NCI-H2227 treated with DMSO at 0.1 percent for 48 hours (cell line): Measurements from ENCODE around the gene TOR4A.

Experiments
- DNase-seq: peaks from one replicate; lab custom pipeline; 2025; lab: John Stamatoyannopoulos, UW

Gene TOR4A

GRCh38 chr9:137253717-137254623 lies 23.6 kb upstream of the TOR4A start:
- DNase-seq = no peak

GRCh38 chr9:137254624-137255447 lies 22.7 kb upstream of the TOR4A start, which contains the start of gene NELFB:
Gene NELFB (plus strand): TSS chr9:137255327.
- DNase-seq = peak; percentile 52

DNA sequence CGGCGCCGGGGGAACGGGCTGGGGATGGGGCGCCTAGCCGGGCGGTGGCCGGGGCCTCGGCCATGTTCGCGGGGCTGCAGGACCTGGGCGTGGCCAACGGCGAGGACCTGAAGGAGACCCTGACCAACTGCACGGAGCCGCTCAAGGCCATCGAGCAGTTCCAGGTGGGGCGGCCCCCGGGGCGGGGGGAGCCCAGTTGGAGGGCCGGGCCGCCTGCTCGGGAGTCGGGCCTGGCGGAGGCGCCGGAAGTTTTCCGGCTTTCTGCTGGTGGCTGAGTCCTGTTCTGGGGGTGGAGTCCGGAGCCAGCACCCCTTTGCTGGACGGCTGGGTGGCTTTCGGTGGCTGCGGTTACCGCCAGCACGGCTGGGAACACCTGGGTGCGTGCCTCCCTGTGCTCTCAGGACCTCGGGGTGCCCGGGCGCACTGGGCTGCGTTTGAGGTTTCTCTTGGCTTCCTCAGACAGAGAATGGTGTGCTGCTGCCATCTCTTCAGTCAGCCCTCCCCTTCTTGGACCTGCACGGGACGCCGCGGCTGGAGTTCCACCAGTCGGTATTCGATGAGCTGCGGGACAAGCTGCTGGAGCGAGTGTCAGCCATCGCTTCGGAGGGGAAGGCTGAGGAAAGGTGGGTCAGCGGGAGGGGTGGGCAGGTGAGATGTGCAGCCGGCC lies 21.9 kb upstream of the TOR4A start:
- DNase-seq = no peak

DNA sequence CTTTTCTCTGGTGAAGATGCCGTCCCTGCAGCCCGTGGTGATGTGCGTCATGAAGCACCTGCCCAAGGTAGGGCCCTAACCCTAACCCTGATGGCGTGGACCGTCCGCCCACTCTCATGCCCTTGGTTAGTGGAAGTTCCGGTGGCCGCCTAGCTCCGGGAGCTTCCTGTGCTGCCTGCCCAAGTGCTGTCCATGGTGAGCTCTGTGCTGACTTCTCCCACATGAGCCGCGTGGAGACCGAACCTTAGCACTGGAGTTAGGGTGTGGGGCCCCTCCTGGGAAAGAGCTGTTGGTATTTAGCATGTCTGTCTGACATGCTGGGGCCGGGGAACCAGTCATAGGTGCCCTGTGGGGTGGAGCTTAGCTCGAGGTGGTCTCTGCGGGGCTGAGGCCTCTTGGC lies 21.2 kb upstream of the TOR4A start:
- no peak for DNase-seq

- DNase-seq = no peak
Observed at GRCh38 chr9:137256856-137257255, 20.7 kb upstream of the TOR4A start.

GRCh38 chr9:137262173-137262908 lies 15.2 kb upstream of the TOR4A start:
- peak; percentile 5 for DNase-seq

DNA sequence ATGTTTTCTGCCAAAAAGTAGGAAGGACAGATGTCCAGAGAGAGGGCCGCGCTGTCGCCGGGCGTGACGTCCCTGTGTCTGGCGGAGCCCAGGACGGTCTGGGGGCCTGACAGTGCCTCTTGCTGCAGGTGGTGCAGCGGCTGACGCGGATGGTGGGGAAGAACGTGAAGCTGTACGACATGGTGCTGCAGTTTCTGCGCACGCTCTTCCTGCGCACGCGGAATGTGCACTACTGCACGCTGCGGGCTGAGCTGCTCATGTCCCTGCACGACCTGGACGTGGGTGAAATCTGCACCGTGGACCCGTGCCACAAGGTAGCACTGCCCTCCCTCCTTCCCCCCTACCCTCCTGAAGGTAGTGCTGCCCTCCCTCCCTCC lies 14.6 kb upstream of the TOR4A start:
- DNase-seq = no peak

GRCh38 chr9:137263506-137263905 lies 14.0 kb upstream of the TOR4A start:
- no peak for DNase-seq

DNA sequence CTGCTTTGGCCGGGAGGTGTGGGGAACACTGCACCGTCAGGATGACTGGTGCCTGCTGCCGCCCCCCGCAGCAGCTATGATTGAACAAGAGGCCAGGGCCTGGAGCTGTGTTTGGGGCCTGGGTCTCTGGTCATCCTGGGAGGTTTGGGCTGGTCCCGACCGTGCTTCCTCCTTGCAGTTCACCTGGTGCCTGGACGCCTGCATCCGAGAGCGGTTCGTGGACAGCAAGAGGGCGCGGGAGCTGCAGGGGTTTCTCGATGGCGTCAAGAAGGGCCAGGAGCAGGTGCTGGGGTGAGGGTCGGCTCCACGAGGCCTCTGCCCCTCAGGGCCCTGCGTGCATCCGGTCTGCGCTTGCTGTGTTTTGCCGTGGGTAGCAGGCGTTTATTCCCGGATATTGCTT lies 13.5 kb upstream of the TOR4A start:
- DNase-seq = no peak

GRCh38 chr9:137265496-137266161 lies 11.9 kb upstream of the TOR4A start:
- no peak for DNase-seq

DNA sequence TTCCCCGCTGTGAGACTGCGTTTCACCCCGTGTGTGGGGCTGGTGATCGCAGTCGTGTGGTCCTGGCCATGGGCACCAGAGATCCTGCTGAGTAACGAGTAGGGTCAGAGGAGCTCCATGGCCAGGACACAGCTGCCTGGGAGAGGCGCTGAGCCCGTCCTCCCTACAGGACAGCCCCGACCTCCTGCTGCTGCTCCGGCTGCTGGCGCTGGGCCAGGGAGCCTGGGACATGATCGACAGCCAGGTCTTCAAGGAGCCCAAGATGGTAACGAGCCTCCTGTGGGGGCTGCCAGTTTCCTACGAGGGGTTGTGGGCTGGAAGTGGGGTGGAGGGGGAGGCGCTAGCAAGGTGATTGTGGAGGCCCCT lies 11.4 kb upstream of the TOR4A start:
- no peak for DNase-seq

DNA sequence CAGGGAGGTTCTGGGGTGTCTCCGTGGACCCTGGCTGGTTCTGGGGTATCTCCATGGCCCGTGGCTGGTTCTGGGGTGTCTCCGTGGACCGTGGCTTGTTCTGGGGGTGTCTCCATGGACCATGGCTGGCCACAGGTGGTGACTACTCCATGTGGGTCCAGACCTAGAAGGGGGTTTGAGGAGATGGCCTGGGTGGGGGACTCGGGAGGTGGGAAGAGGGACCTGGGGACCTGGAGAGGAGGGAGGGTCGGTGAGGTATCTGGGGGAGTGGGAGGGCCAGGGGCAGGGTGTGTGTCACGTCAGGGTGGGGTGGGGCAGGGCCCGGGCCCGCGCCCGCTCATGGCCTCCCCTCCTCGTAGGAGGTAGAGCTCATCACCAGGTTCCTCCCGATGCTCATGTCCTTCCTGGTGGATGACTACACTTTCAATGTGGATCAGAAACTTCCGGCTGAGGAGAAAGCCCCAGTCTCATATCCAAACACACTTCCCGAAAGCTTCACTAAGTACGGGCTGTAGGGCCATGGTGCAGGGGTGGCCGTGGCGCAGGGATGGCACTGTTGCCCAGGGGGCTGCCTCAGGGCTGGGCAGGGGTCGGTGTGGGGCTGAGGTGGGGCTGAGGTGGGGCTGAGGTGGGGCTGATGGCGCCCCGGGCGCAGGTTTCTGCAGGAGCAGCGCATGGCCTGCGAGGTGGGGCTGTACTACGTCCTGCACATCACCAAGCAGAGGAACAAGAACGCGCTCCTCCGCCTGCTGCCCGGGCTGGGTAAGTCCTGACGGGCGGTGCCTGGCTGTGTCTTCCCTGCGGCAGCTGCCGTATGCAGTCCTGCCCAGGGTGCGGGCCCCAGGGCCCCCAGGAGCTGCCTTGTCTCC lies 10.7 kb upstream of the TOR4A start:
- DNase-seq = no peak

- no peak for DNase-seq
Observed at GRCh38 chr9:137267933-137268355, 9.6 kb upstream of the TOR4A start.

DNA sequence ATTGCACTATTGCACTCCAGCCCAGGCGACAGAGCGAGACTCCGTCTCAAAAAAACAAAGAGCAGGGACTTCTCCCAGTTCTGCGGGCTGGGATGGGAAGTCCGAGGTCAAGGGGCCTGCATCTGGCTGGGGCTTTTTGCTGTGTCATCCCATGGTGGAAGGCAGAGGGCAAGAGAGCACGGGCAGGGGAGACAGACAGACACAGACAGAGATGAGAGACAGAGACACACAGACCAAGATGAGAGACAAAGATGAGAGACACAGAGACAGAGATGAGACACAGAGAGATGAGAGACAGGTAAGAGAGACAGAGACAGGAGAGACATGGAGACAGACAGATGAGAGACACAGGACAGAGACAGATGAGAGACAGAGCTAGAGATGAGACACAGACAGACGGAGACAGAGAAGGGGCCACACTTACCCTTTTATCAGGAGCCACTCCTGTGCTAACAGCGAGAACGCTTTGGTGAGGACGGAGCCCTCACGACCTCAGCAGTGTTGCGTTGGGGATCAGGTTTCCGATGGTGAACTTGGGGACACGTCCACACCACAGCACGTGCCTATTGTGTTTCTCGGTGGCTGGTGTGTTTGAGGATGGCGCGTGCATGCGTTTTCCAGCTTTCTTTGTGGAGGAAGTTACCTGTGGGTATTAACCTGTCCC lies 8.9 kb upstream of the TOR4A start:
- no peak for DNase-seq

GRCh38 chr9:137269231-137269772 lies 8.2 kb upstream of the TOR4A start:
- DNase-seq = no peak

- no peak for DNase-seq
Observed at GRCh38 chr9:137270929-137271695, 6.4 kb upstream of the TOR4A start.

DNA sequence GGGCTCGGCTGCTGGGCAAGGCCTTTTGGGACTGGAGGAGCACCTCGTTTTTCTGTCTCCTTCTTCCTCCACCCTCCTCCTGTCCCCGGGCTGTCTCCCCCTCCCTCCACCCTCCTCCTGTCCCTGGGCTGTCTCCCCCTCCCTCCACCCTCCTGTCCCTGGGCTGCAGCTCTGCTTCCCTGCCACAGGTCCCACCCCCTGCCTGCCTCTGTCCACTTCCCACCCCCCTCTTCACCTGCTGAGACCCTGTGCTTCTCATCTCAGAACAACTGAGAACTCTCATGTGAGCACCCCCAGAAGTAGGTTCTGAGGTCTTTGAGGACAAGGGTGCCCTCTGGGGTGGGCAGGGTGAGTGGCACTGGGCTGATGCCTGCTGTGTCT lies 5.8 kb upstream of the TOR4A start:
- no peak for DNase-seq

DNA sequence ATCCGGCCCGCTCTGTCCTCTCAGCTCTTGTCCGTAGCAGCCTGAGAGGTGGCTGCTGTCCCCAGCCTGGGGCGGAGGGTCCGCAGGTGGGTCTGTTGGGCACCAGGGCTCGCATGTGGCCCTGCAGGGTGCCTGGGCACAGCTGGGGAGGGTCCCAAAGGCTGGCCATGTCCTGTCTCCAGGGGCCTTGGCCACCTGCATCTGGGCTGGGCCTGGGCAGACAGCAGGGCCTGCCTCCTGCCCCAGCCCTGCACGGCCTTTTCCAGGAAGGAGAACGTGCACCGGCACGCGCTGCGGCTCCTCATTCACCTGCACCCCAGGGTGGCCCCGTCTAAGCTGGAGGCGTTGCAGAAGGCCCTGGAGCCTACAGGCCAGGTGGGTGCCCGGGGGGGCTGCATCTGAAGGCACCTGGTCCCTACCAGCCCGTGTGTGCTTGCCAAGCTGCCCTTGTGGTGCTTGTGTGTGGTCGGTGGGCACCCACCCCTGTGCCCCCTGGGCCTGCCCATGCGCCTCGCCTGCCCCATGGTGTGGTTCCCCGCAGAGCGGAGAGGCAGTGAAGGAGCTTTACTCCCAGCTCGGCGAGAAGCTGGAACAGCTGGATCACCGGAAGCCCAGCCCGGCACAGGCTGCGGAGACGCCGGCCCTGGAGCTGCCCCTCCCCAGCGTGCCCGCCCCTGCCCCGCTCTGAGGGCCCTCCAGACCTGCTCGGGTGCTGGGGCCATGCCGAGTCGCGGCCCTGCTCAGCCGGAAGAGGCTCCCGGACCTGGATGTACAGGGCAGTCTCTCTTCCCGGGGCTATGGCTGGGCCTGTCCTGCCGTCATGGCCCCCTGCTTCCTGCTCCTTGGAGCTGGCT lies 5.1 kb upstream of the TOR4A start:
- DNase-seq = no peak
